Suprapubic skin (tissue), 3 donors: ENCODE data around the gene CA9.

Source experiments
- CTCF ChIP-seq, 2 donors: fragments of 200-600 bp in 1 of 2; fragments of 450-650 bp in 1 of 2; sonication (generic) in 1 of 2; IDR thresholded peaks; one replicate each; pipeline ENCODE4 v1.5.1; 2016 to 2019; ENCODE audit warnings: antibody characterized with exemption in 2 of 2, mild to moderate bottlenecking in 1 of 2, moderate library complexity in 1 of 2
- POLR2A ChIP-seq, 2 donors: fragments of 450-650 bp; IDR thresholded peaks; one replicate each; pipeline ENCODE4 v1.6.1; 2017; ENCODE audit warnings: antibody characterized with exemption in 2 of 2, mild to moderate bottlenecking in 2 of 2, moderate library complexity in 2 of 2

DNA sequence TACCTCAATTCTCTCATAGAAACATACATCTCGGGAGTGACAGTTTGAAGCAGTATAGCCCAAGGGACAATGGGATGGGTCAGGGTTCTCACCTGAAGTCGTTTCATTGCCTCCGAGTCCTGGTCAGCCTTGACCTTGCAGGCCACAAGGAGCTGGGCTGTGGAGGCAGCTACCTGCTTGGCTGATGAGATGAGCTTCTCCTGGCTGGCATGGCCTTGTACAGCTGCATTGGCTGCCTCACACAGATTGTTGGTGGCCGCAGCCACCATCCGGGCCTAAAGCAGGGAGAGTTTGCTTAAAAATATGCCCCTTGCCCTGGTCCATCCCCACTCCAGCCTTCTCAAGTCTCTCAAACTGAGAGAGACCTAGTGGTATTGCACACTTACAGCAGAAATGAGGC, 24.5 kb downstream of the CA9 start:
- no peak for TF ChIP-seq POLR2A (IDR thresholded peaks at IDR 0.05)
- TF ChIP-seq CTCF (IDR thresholded peaks at IDR 0.05) = no peak
